SHP77 treated with DMSO at 0.1 percent for 48 hours (cell line): ENCODE measurements around the gene ZNF529.
"Not testable (repeated sequence)": the region's sequence is repeated elsewhere in the genome, so short reads cannot be mapped to it uniquely, and the experiment has no call there.

Experiments used
- DNase-seq: peaks from one replicate; lab custom pipeline; 2025; lab: John Stamatoyannopoulos, UW

The ZNF529 gene

DNA sequence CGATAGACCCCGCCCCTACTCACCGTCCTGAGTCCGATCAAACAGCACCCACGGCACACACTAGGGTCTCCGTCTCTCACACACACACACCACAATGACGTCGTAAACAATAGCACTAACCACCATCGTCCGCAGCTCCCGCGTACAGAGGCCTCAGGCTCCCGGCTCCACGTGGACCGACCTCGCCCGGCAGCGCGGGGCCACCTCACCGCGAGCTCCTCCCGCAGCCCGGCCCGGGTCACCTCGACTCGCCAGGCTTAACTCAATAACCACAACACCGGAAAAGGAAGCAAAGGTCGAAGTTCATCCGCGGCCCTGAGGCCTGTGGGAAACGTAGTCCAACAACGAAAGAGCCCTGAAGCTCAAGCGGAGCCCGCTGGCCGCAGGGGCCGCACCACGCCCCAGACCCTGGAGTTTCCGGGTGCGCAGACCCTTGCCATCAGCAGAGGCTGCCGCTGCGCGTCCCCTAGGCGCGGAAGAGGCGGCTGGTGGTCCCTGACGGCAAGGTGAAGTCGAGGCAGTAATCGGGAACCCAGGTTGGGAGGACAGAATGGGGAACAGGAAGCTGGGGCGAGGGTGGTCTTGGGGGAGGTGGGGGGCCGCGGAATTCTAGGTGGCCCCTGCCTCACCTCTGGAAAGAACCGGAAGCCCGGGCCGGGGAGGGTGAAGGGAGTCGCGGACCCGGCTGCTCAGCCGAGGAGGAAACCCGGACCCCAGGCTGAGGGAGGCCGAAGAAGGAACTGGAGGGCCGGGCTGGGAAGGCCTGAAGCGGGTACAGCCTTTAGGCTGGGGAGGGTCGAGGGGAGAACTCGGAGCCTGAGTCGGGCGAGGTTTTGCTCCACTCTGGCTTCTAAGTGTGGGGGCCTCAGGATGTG, at the start of gene ZNF529:
ZNF529 (minus strand) TSS at position 273 of the 875 bp plus-strand sequence. CDS start 946 bp downstream, outside the sequence.
- peak; percentile 73 for DNase-seq

DNA sequence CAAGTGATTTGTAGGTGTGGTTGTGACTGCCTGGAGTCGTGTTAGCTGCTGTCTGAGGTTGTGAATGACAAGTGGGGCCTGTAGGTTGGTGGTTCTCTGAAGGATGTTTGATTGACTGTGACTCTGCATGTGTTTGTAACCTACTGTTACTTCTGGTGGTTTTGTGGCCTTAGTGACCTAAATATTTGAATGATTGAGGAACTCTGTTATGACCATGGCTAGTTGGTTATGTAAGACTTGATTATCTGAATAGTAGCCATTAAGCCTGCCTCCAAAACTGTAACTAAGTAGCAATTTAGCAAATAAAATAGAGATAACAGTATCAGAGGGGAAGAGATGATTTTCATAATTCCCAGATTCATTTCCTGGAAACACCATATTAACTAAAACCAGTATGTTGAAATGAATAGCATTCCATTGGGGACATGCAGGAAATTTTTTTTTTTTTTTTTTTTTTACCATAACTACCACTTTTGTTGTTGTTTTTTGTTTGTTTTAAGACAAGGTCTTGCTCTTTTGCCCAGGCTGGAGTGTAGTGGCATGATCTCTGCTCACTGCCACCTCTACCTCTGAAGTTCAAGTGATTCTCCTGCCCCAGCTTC, 32.9 kb upstream of the ZNF529 start:
- DNase-seq, result no peak

DNA sequence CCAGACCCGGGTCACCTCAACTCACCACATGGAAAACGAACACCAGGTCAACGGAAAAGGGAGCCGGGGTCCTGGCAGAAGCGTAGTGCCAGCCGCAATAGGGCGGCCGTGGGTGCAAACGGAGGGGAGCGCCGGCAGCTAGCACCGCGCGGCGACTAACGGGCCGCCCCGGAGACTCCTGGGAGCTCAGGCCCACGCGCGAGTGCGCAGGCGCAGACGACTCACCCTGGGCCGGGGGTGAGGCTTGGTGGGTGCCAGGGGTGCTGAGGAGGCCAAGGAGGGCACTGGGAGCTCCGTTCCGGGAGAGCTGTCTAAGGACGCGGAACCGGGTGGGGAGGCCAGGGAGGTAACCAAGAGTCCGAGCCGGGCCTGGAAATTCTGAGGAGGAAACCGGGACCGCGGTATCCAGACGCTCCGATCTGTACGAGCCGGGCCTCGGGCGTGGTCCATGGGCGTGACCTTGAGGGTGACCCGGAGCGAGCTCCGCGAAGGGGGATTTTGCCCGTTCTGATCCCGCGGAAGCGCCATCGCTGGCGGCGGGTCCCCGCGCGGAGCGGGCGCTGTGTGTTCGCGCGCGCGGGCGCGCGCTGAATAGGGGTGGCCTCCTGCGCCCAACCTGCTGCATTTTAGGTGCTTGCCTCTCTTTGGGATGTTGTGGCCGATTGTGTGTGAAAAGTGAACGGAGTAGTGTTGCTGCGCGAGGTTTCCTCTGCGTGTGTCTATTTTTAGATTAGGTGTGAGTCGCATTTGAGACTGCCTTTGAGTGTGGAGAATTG, 32.2 kb upstream of the ZNF529 start, which contains the start of gene ZNF382:
ZNF382 (plus strand) TSS at position 213 of the 776 bp plus-strand sequence. CDS start 4,602 bp downstream, outside the sequence.
- DNase-seq, result no peak

DNA sequence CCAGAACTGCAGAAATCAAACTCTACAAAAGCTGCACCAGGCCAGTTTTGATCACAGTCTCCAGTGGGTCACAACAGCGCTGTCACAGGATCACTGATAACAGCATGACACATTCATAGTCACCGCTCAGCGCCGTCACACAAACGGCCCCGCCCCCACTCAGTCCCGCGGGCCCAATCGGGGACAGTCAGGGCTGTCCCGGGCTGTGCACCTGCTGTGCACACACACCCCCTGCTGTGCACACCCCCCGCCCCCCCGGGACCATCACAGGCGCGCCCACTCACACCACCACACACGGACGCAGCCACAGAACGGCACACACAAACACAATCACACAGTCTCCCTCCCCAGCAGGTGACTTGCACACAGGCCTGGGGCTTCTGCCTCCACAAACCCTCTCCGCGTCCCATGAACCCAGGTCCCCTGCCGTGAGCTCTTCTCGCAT, 31.6 kb upstream of the ZNF529 start:
- no peak for DNase-seq

GRCh38 chr19:36602681-36603080, 29.6 kb upstream of the ZNF529 start:
- DNase-seq, result not testable (repeated sequence)

GRCh38 chr19:36579255-36579654, 6.2 kb upstream of the ZNF529 start:
- no peak for DNase-seq

DNA sequence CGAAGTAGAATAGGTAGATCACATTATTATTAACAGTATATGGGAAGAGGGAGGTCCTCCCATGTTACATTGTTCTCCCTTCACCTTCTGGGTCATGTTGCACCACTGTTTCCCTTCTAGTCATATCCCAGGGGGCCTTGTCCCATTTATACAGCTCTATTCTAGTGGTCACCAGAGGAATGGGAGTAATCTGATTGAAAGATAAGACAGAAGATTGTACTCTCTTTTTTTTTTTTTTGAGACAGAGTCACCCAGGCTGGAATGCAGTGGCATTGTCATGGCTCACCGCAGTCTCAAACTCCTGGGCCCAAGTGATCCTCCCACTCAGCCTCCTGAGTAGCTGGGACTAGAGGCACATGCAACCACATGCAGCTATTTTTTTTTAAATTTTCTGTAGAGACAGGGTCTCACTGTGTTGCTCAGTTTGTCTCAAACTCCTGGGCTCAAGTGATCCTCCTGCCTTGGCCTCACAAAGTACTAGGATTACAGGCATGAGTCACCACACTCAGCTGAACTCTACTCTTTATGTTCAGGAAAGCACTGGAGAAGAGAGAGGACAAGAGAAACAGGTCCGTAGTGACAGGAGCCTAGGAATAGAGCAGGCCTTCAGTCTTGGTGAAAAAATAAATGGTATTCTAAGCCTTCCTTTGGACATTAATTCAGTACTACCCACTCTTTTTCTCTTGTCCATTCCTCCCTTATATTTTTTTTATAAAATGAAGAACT, 4.3 kb upstream of the ZNF529 start:
- DNase-seq, result no peak

GRCh38 chr19:36574741-36575140, 1.6 kb upstream of the ZNF529 start:
- DNase-seq, result no peak

- no peak for DNase-seq
These were observed 1.0 kb upstream of the ZNF529 start for GRCh38 chr19:36573895-36574720.

DNA sequence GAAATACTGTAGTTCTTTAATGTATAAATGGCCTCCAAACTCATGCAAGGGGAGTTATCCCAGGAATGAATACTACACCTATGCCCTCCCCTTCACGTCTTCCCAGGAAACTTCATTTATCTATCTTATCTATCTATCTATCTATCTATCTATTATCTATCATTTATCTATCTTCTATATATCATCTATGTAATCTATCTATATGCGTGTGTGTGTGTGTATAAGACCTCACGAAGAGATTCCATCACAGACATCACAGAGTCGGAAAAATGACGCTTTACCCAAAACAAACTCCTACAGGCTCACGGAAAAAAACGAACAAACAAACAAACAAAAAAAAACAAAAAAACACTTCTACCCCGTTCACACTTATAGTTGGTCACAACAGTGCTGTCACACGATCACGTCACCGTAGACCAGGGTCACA, 486 bp downstream of the ZNF529 start:
- DNase-seq, result no peak

- DNase-seq, result no peak
These were observed 8.7 kb downstream of the ZNF529 start for GRCh38 chr19:36564391-36564790.

- no peak for DNase-seq
These were observed 25.9 kb downstream of the ZNF529 start for GRCh38 chr19:36547001-36547732.

DNA sequence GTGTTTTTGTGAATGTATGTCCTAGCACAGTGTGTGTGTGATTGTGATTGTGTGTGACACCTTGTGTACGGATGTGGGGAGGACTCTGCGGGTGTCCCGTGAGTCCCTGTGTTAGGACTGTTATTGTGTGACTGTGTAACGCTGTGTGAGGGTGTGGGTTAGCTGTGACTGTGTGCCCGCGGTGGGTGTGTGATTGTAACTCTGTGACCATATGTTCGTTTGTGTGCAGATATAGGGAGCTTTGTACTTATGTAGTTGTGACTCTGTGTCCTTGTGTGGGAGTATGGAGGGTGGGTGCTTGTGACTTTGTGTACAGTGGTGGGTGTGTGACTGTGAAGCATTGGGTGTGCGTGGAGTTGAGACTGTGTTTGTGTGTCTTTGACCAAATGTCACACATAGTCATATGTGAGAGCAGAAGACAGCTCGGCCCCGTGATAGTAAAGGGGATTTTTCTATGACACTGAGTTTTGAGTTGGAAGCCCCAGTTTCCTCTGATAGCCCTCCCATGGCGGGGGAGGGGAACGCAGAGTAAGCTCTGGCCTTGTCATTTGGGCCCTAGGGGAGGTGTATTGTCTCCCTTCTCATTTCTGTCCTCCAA, 44.1 kb downstream of the ZNF529 start:
- DNase-seq, result no peak

DNA sequence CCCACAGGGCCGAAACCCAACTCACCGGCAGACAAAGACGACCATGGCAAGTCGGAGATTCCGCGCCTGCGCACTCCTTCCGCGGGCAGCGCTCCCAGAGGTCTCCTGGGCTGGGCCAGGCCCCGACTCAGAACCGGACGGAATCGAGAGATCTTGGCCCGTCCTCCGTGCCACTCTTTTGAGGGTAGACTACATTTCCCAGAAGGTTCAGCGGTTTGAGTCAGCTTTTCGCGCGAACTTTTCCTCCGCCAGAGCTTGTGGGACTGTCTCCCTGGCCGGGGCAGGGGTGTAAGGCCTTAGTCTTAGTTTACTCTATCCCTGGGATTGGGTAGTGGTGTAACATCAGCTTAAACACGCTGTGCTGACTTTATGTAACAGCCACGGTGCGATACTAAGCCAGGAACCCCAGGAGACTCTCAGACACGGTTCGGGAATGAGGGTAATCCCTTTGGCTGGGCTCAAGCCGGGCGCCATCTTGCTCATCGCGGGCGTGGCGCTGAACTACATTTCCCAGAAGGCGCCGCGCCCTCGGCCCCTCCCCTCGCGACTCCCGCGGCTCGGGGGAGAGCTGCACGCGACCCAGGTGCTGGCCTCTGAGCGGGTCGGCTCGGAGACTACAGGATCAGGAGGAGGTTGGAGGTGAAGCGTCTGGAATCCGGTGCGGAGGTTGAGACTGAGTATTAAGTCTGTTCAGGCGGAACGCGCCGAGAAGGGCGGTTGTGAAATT, 44.7 kb downstream of the ZNF529 start, which contains the start of gene ZNF260:
ZNF260 (minus strand) TSS at position 78 of the 727 bp plus-strand sequence. CDS start 13,033 bp downstream, outside the sequence.
- peak; percentile 86 for DNase-seq

- no peak for DNase-seq
These were observed 45.3 kb downstream of the ZNF529 start for GRCh38 chr19:36527873-36528193.

DNA sequence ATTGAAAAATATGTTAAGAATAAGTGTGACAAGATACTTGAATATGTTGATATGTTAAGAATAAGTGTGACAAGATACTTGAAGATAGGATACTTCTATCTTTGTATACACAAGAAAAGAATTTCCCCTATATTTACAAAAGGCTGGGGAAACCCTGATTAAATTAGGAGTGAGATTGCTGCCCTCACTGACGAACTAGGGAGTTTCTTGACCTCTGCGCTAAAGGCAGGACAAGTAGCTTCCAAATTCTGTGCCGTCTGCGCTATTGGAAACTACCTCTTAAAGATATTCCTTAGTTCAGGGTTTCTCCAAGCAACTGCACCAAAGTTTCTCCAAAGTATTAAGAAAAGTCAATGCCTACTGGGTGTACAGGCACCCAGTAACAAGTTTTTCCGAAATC, 45.8 kb downstream of the ZNF529 start:
- no peak for DNase-seq

- DNase-seq, result no peak
These were observed 46.5 kb downstream of the ZNF529 start for GRCh38 chr19:36526581-36526980.

GRCh38 chr19:36524617-36525016, 48.5 kb downstream of the ZNF529 start:
- no peak for DNase-seq

GRCh38 chr19:36514012-36514612, 59.0 kb downstream of the ZNF529 start:
- no peak for DNase-seq
